Keratinocyte (primary cell): ENCODE measurements around the gene ATP6V1E1. TPM values are rescaled to one million over a fixed set of nuclear protein-coding genes. Genes with fewer than 3 reads are reported as not detected.

Experiments used
- DNase-seq: peaks from one replicate; pipeline ENCODE4 v3.0.0-alpha.2; 2011; ENCODE audit warnings: low read depth, missing footprints, low spot score
- FAIRE-seq: peaks from 2 replicates; lab custom pipeline; 2011; peaks lifted over from hg19 to GRCh38; lab: Jason Lieb, UNC
- H2AFZ ChIP-seq: 2 replicates; pipeline ENCODE4 v1.6.0; 2012; ENCODE audit warnings: low read length, control low read depth, inconsistent platforms; ENCODE audit not compliant: control insufficient read depth
- H3K27ac ChIP-seq: 2 replicates; pipeline ENCODE4 v1.5.1; 2011; ENCODE audit warnings: low read length; ENCODE audit not compliant: control insufficient read depth, insufficient read depth
- H3K27me3 ChIP-seq: 3 replicates; pipeline ENCODE4 v1.6.0; 2011; ENCODE audit warnings: low read length; ENCODE audit not compliant: control insufficient read depth, insufficient read depth; ENCODE audit errors: extremely low read depth
- H3K36me3 ChIP-seq, 2 experiments: 2 replicates in 1 of 2; 3 replicates in 1 of 2; pipeline ENCODE4 v1.5.1; 2011; ENCODE audit warnings: low read length in 2 of 2, mild to moderate bottlenecking in 1 of 2; ENCODE audit not compliant: control insufficient read depth in 2 of 2, insufficient read depth in 2 of 2; ENCODE audit errors: extremely low read depth in 1 of 2
- H3K4me1 ChIP-seq: 3 replicates; pipeline ENCODE4 v1.5.1; 2011; ENCODE audit warnings: low read length; ENCODE audit not compliant: control insufficient read depth, insufficient read depth; ENCODE audit errors: extremely low read depth
- H3K4me2 ChIP-seq: 3 replicates; pipeline ENCODE4 v1.6.0; 2011; ENCODE audit warnings: low read depth, low read length; ENCODE audit not compliant: control insufficient read depth, insufficient read depth; ENCODE audit errors: extremely low read depth
- H3K4me3 ChIP-seq, 3 experiments: fragments of 200-600 bp in 1 of 3; sonication (generic) in 1 of 3; 2 replicates in 2 of 3; 3 replicates in 1 of 3; pipeline ENCODE4 v1.5.1; 2011 to 2016; ENCODE audit warnings: low read length in 3 of 3, mild to moderate bottlenecking in 3 of 3, control low read depth in 2 of 3, inconsistent platforms in 1 of 3, low read depth in 1 of 3, mixed read lengths in 1 of 3, mixed run types in 1 of 3, moderate library complexity in 1 of 3; ENCODE audit not compliant: control insufficient read depth in 2 of 3, insufficient read depth in 2 of 3; ENCODE audit errors: extremely low read depth in 1 of 3
- H3K79me2 ChIP-seq: 2 replicates; pipeline ENCODE4 v1.6.0; 2012; ENCODE audit warnings: low read length; ENCODE audit not compliant: control insufficient read depth, insufficient read depth
- H3K9ac ChIP-seq: 3 replicates; pipeline ENCODE4 v1.6.0; 2011; ENCODE audit warnings: low read length; ENCODE audit not compliant: control insufficient read depth, insufficient read depth; ENCODE audit errors: extremely low read depth
- H3K9me1 ChIP-seq: 3 replicates; pipeline ENCODE4 v1.6.0; 2011; ENCODE audit warnings: low read length; ENCODE audit not compliant: control insufficient read depth, insufficient read depth; ENCODE audit errors: extremely low read depth
- H3K9me3 ChIP-seq: 2 replicates; pipeline ENCODE4 v1.5.1; 2012; ENCODE audit warnings: low read depth, low read length; ENCODE audit not compliant: control insufficient read depth
- H4K20me1 ChIP-seq: 3 replicates; pipeline ENCODE4 v1.6.0; 2011; ENCODE audit warnings: low read length; ENCODE audit not compliant: control insufficient read depth, insufficient read depth; ENCODE audit errors: extremely low read depth
- CTCF ChIP-seq, 3 experiments: IDR thresholded peaks in 1 of 3; conservative IDR thresholded peaks in 1 of 3; optimal IDR thresholded peaks in 1 of 3; 2 replicates in 2 of 3; 3 replicates in 1 of 3; pipeline versions ENCODE3 to v1.5.1; 2011; ENCODE audit warnings: low read length in 3 of 3, mild to moderate bottlenecking in 3 of 3, moderate library complexity in 2 of 3, control low read depth in 1 of 3, inconsistent platforms in 1 of 3; ENCODE audit not compliant: insufficient read depth in 2 of 3; ENCODE audit errors: extremely low read depth in 1 of 3
- EZH2 ChIP-seq: IDR thresholded peaks from one replicate; pipeline ENCODE4 v1.6.1; 2012; ENCODE audit warnings: inconsistent platforms, mild to moderate bottlenecking, low read length, moderate library complexity
- dilution Hi-C: fragments of 300-500 bp; cut with MboI; formaldehyde crosslinking; loops from one replicate; pipeline ENCODE4 v1.7.0; 2020; ENCODE audit warnings: low sequenced_read_pairs; ENCODE audit not compliant: extremely low pct_ligation_motif_present
- polyA plus RNA-seq, 5 experiments: library from polyadenylated mRNA; depleted of rRNA in 3 of 5; stranded (reverse) in 3 of 5; stranded (forward) in 1 of 5; unstranded in 1 of 5; fragments of >200 nt; gene quantifications; 1 replicate in 1 of 5; 2 replicates in 3 of 5; 3 replicates in 1 of 5; pipeline versions ENCODE4 v1.2.1 to v1.2.3, GENCODE V29; 2011 to 2012; ENCODE audit warnings: missing spikeins in 2 of 5, low read depth in 1 of 5, low replicate concordance in 1 of 5

ATP6V1E1 gene
- polyA plus RNA-seq, 1 donor (not counting 4 experiments of a cell fraction or from before 2014, with no cell fraction given), result 227 TPM

- no peak for DNase-seq
- no peaks in the 10 kb centered on the region for H3K36me3 ChIP-seq
- H3K27me3 ChIP-seq, result no peaks in the 10 kb centered on the region
- H2AFZ ChIP-seq, result no peak overlapping the region
- TF ChIP-seq CTCF (optimal IDR thresholded peaks at IDR 0.05 in 1 of 3, IDR thresholded peaks at IDR 0.05 in 1 of 3, conservative IDR thresholded peaks at IDR 0.05 in 1 of 3; ENCODE audit: extremely low read depth in 1 of 3, insufficient read depth in 2 of 3, low read length in 3 of 3) (no peak), EZH2 (no peak)
- no peak overlapping the region for H3K27ac ChIP-seq
- no peaks in the 10 kb centered on the region for H3K79me2 ChIP-seq
- no peaks in the 10 kb centered on the region for H3K9me1 ChIP-seq
- dilution Hi-C loops, result no loop called here
- H3K4me2 ChIP-seq, result no peak overlapping the region
- no peaks in the 10 kb centered on the region for H4K20me1 ChIP-seq
- H3K4me3 ChIP-seq, result no peak overlapping the region
- H3K9me3 ChIP-seq, result no peaks in the 10 kb centered on the region
- no peaks in the 10 kb centered on the region for H3K4me1 ChIP-seq
- H3K9ac ChIP-seq, result no peak overlapping the region
- FAIRE-seq, result no peak
These were observed 79.9 kb downstream of the ATP6V1E1 start for GRCh38 chr22:17548756-17549035.

GRCh38 chr22:17548010-17548755 lies 80.4 kb downstream of the ATP6V1E1 start:
- no peaks in the 10 kb centered on the region for H3K27me3 ChIP-seq
- H2AFZ ChIP-seq, result no peak overlapping the region
- DNase-seq (no peak), FAIRE-seq (no peak)
- H3K79me2 ChIP-seq, result no peaks in the 10 kb centered on the region
- no peaks in the 10 kb centered on the region for H3K4me1 ChIP-seq
- no peaks in the 10 kb centered on the region for H3K9me1 ChIP-seq
- dilution Hi-C loops, result no loop called here
- no peak overlapping the region for H3K9ac ChIP-seq
- H3K4me2 ChIP-seq, result no peak overlapping the region
- TF ChIP-seq EZH2, result no peak
- TF ChIP-seq CTCF (optimal IDR thresholded peaks at IDR 0.05 in 1 of 3, IDR thresholded peaks at IDR 0.05 in 1 of 3, conservative IDR thresholded peaks at IDR 0.05 in 1 of 3; ENCODE audit: extremely low read depth in 1 of 3, insufficient read depth in 2 of 3, low read length in 3 of 3), result no peak
- no peak overlapping the region for H3K4me3 ChIP-seq
- H4K20me1 ChIP-seq, result no peaks in the 10 kb centered on the region
- no peaks in the 10 kb centered on the region for H3K36me3 ChIP-seq
- H3K27ac ChIP-seq, result no peak overlapping the region
- no peaks in the 10 kb centered on the region for H3K9me3 ChIP-seq
